Activated T-helper 2 cell treated with anti-CD3 and anti-CD28 coated beads, Interferon-gamma antibody, Interleukin-2, Interleukin-4, amounts not matched to agents 10 μg/mL and 5 μg/mL and 100 μg/mL, durations not matched to agents 14 hours and 24 hours and 36 hours (primary cell): ENCODE measurements around the gene CDON. TPM values are rescaled to one million over a fixed set of nuclear protein-coding genes. Genes with fewer than 3 reads are reported as not detected.

Experiments used
- DNase-seq: peaks from one replicate; pipeline ENCODE4 v3.0.0; 2021; ENCODE audit warnings: low spot score
- H3K27ac Mint-ChIP-seq: one replicate; pipeline ENCODE4 v1.8.0; 2021; ENCODE audit warnings: mixed read lengths
- H3K27me3 Mint-ChIP-seq: one replicate; pipeline ENCODE4 v1.8.0; 2021; ENCODE audit warnings: low read depth, mixed read lengths
- H3K36me3 Mint-ChIP-seq: one replicate; pipeline ENCODE4 v1.8.0; 2021; ENCODE audit warnings: low read depth, mixed read lengths
- H3K4me1 Mint-ChIP-seq: one replicate; pipeline ENCODE4 v1.8.0; 2021; ENCODE audit warnings: low read depth, mixed read lengths
- H3K4me3 Mint-ChIP-seq: one replicate; pipeline ENCODE4 v1.8.0; 2021; ENCODE audit warnings: low read depth, mild to moderate bottlenecking, moderate library complexity, mixed read lengths
- H3K9me3 Mint-ChIP-seq: one replicate; pipeline ENCODE4 v1.8.0; 2021; ENCODE audit warnings: mixed read lengths
- intact Hi-C: fragments of 100-400 bp; cut with micrococcal nuclease; formaldehyde crosslinking; loops from one replicate; pipeline ENCODE4 v1.15.1; 2023
- total RNA-seq: library from RNA; stranded (reverse); gene quantifications from 2 replicates; pipeline ENCODE4 v1.2.3, GENCODE V29; 2022

CDON gene
- total RNA-seq, 1 donor from 2014 or later: 3.2 TPM

GRCh38 chr11:125934473-125934872 is 128.2 kb downstream of the CDON start:
- no peak overlapping the region for H3K4me3 Mint-ChIP-seq
- H3K36me3 Mint-ChIP-seq: no peaks in the 10 kb centered on the region
- no peaks in the 10 kb centered on the region for H3K9me3 Mint-ChIP-seq
- intact Hi-C loops: no loop called here
- peaks cover 7% of the 10 kb centered on the region for H3K27me3 Mint-ChIP-seq
- no peak overlapping the region for H3K27ac Mint-ChIP-seq
- H3K4me1 Mint-ChIP-seq: peaks cover 6% of the 10 kb centered on the region
- DNase-seq: no peak

- no peak overlapping the region for H3K4me3 Mint-ChIP-seq
- intact Hi-C loops: no loop called here
- H3K27ac Mint-ChIP-seq: no peak overlapping the region
- peaks cover 9% of the 10 kb centered on the region for H3K27me3 Mint-ChIP-seq
- H3K9me3 Mint-ChIP-seq: no peaks in the 10 kb centered on the region
- H3K4me1 Mint-ChIP-seq: peaks cover 2% of the 10 kb centered on the region
- no peak for DNase-seq
- no peaks in the 10 kb centered on the region for H3K36me3 Mint-ChIP-seq
Measured at GRCh38 chr11:125933030-125933813, 129.4 kb downstream of the CDON start.

GRCh38 chr11:125932301-125932700 is 130.4 kb downstream of the CDON start:
- no peaks in the 10 kb centered on the region for H3K36me3 Mint-ChIP-seq
- intact Hi-C loops: no loop called here
- peaks cover 9% of the 10 kb centered on the region for H3K27me3 Mint-ChIP-seq
- no peaks in the 10 kb centered on the region for H3K9me3 Mint-ChIP-seq
- peaks cover 2% of the 10 kb centered on the region for H3K4me1 Mint-ChIP-seq
- DNase-seq: no peak
- no peak overlapping the region for H3K4me3 Mint-ChIP-seq
- no peak overlapping the region for H3K27ac Mint-ChIP-seq

- intact Hi-C loops: no loop called here
- peaks cover 14% of the 10 kb centered on the region for H3K27me3 Mint-ChIP-seq
- peaks cover 2% of the 10 kb centered on the region for H3K4me1 Mint-ChIP-seq
Measured at GRCh38 chr11:125931668-125932067, 131.0 kb downstream of the CDON start.

GRCh38 chr11:125931116-125931515 is 131.6 kb downstream of the CDON start:
- intact Hi-C loops: no loop called here
- DNase-seq: no peak

More at GRCh38 chr11:125931668-125932067, 131.0 kb downstream of the CDON start:
- Mint-ChIP-seq H3K27ac (no peak overlapping the region), H3K9me3 (no peaks in the 10 kb centered on the region), H3K36me3 (no peaks in the 10 kb centered on the region), H3K4me3 (no peak overlapping the region)
- DNase-seq: no peak

GRCh38 chr11:125930076-125930450 is 132.6 kb downstream of the CDON start:
- H3K9me3 Mint-ChIP-seq: no peaks in the 10 kb centered on the region
- no peak overlapping the region for H3K4me3 Mint-ChIP-seq
- H3K36me3 Mint-ChIP-seq: no peaks in the 10 kb centered on the region
- no peak overlapping the region for H3K27ac Mint-ChIP-seq
- peaks cover 2% of the 10 kb centered on the region for H3K4me1 Mint-ChIP-seq
- no peak for DNase-seq
- H3K27me3 Mint-ChIP-seq: peaks cover 17% of the 10 kb centered on the region
- intact Hi-C loops: no loop called here

More at GRCh38 chr11:125931116-125931515, 131.6 kb downstream of the CDON start:
- Mint-ChIP-seq H3K4me3 (no peak overlapping the region), H3K27me3 (peaks cover 14% of the 10 kb centered on the region), H3K4me1 (peaks cover 2% of the 10 kb centered on the region), H3K9me3 (no peaks in the 10 kb centered on the region), H3K36me3 (no peaks in the 10 kb centered on the region), H3K27ac (no peak overlapping the region)

- H3K4me3 Mint-ChIP-seq: no peak overlapping the region
- intact Hi-C loops: no loop called here
- H3K27me3 Mint-ChIP-seq: peaks cover 17% of the 10 kb centered on the region
- no peak for DNase-seq
- no peak overlapping the region for H3K27ac Mint-ChIP-seq
- no peaks in the 10 kb centered on the region for H3K36me3 Mint-ChIP-seq
- H3K4me1 Mint-ChIP-seq: peaks cover 2% of the 10 kb centered on the region
- H3K9me3 Mint-ChIP-seq: no peaks in the 10 kb centered on the region
Measured at GRCh38 chr11:125929445-125930075, 133.1 kb downstream of the CDON start.

- intact Hi-C loops: no loop called here
- DNase-seq: no peak
- Mint-ChIP-seq H3K27me3 (peaks cover 13% of the 10 kb centered on the region), H3K4me3 (no peak overlapping the region), H3K4me1 (no peaks in the 10 kb centered on the region), H3K27ac (no peak overlapping the region), H3K9me3 (no peaks in the 10 kb centered on the region), H3K36me3 (no peaks in the 10 kb centered on the region)
Measured at GRCh38 chr11:125926682-125927081, 136.0 kb downstream of the CDON start.

- Mint-ChIP-seq H3K27me3 (peaks cover 15% of the 10 kb centered on the region), H3K36me3 (no peaks in the 10 kb centered on the region), H3K4me3 (no peak overlapping the region), H3K27ac (no peak overlapping the region), H3K9me3 (no peaks in the 10 kb centered on the region), H3K4me1 (no peaks in the 10 kb centered on the region)
- DNase-seq: no peak
- intact Hi-C loops: no loop called here
Measured at GRCh38 chr11:125925804-125926203, 136.9 kb downstream of the CDON start.

- no peaks in the 10 kb centered on the region for H3K9me3 Mint-ChIP-seq
- intact Hi-C loops: no loop called here
- H3K36me3 Mint-ChIP-seq: no peaks in the 10 kb centered on the region
- no peaks in the 10 kb centered on the region for H3K4me1 Mint-ChIP-seq
- H3K4me3 Mint-ChIP-seq: no peak overlapping the region
- no peak overlapping the region for H3K27ac Mint-ChIP-seq
- DNase-seq: no peak
- H3K27me3 Mint-ChIP-seq: peaks cover 15% of the 10 kb centered on the region
Measured at GRCh38 chr11:125925247-125925740, 137.4 kb downstream of the CDON start.

- intact Hi-C loops: no loop called here
- no peak for DNase-seq
- Mint-ChIP-seq H3K4me3 (no peak overlapping the region), H3K27ac (no peak overlapping the region), H3K9me3 (no peaks in the 10 kb centered on the region), H3K36me3 (no peaks in the 10 kb centered on the region), H3K27me3 (peaks cover 12% of the 10 kb centered on the region), H3K4me1 (no peaks in the 10 kb centered on the region)
Measured at GRCh38 chr11:125924384-125925007, 138.2 kb downstream of the CDON start.

GRCh38 chr11:125923633-125924032 is 139.0 kb downstream of the CDON start:
- no peak overlapping the region for H3K4me3 Mint-ChIP-seq
- H3K9me3 Mint-ChIP-seq: no peaks in the 10 kb centered on the region
- no peaks in the 10 kb centered on the region for H3K4me1 Mint-ChIP-seq
- H3K36me3 Mint-ChIP-seq: no peaks in the 10 kb centered on the region
- H3K27me3 Mint-ChIP-seq: peaks cover 16% of the 10 kb centered on the region
- DNase-seq: no peak
- H3K27ac Mint-ChIP-seq: no peak overlapping the region
- intact Hi-C loops: loop anchor here (1.0 kb wide), 1 partner anchor 271 kb away; no protein-coding TSS in a partner anchor
